Fibroblast of the aortic adventitia (primary cell): Measurements from ENCODE around the gene PEX11G. TPM values are rescaled to one million over a fixed set of nuclear protein-coding genes. Genes with fewer than 3 reads are reported as not detected.
"Not testable (repeated sequence)": the region's sequence is repeated elsewhere in the genome, so short reads cannot be mapped to it uniquely, and the experiment has no call there.

Experiments
- DNase-seq: peaks from one replicate; pipeline ENCODE4 v3.0.0-alpha.2; 2010; ENCODE audit warnings: low read depth
- H3K4me3 ChIP-seq: 2 replicates; pipeline ENCODE4 v1.5.1; 2011; ENCODE audit warnings: low read depth, mild to moderate bottlenecking, control low read depth, low read length, moderate library complexity
- CTCF ChIP-seq: IDR thresholded peaks from 2 replicates; pipeline ENCODE4 v1.5.1; 2011; ENCODE audit warnings: mild to moderate bottlenecking, low read length, control low read depth, inconsistent platforms; ENCODE audit not compliant: insufficient read depth
- total RNA-seq: library from RNA; depleted of rRNA; stranded (reverse); fragments of >200 nt; gene quantifications from 2 replicates; pipeline ENCODE4 v1.2.3, GENCODE V29; 2012; ENCODE audit warnings: low replicate concordance

Gene PEX11G
- total RNA-seq, 1 donor: 1.6 TPM

GRCh38 chr19:7435586-7435985 lies 53.2 kb downstream of the PEX11G start:
- no peak for DNase-seq
- no peak for TF ChIP-seq CTCF
- no peak overlapping the region for H3K4me3 ChIP-seq

- DNase-seq: no peak
- no peak for TF ChIP-seq CTCF
- H3K4me3 ChIP-seq: no peak overlapping the region
Measured at GRCh38 chr19:7434391-7434790, 54.4 kb downstream of the PEX11G start.

GRCh38 chr19:7433456-7433855 lies 55.4 kb downstream of the PEX11G start:
- H3K4me3 ChIP-seq, DNase-seq: not testable (repeated sequence)

- no peak for DNase-seq
- H3K4me3 ChIP-seq: no peak overlapping the region
- TF ChIP-seq CTCF: no peak
Measured at GRCh38 chr19:7429638-7430282, 59.1 kb downstream of the PEX11G start.

- no peak for TF ChIP-seq CTCF
- no peak overlapping the region for H3K4me3 ChIP-seq
- no peak for DNase-seq
Measured at GRCh38 chr19:7428651-7429113, 60.2 kb downstream of the PEX11G start.

- no peak overlapping the region for H3K4me3 ChIP-seq
- peak; percentile 43 for DNase-seq
- no peak for TF ChIP-seq CTCF
Measured at GRCh38 chr19:7427944-7428343, 60.9 kb downstream of the PEX11G start.

- DNase-seq: no peak
- TF ChIP-seq CTCF: no peak
- H3K4me3 ChIP-seq: no peak overlapping the region
Measured at GRCh38 chr19:7426986-7427385, 61.8 kb downstream of the PEX11G start.

Other genes with a start within 250 kb of the PEX11G start
- gene INSR, start 194.6 kb downstream of the PEX11G start, total RNA-seq: 13.2 and 30.3 TPM in 2 replicates
- 21.2 and 22.3 TPM in 2 replicates for gene ARHGEF18, start 140.1 kb downstream of the PEX11G start, total RNA-seq
- 33.9 and 113 TPM in 2 replicates for gene ZNF358, start 27.1 kb upstream of the PEX11G start, total RNA-seq
- gene MCOLN1, start 33.6 kb upstream of the PEX11G start, total RNA-seq: 12.0 and 17.3 TPM in 2 replicates
- gene PNPLA6, start 46.7 kb upstream of the PEX11G start, total RNA-seq: 67.8 and 123 TPM in 2 replicates
- gene CAMSAP3, start 106.8 kb upstream of the PEX11G start, total RNA-seq: not detected in 2 replicates
- gene XAB2, start 140.5 kb upstream of the PEX11G start, total RNA-seq: 26.9 and 30.5 TPM in 2 replicates
- gene PET100, start 140.8 kb upstream of the PEX11G start, total RNA-seq: 7.1 and 35.2 TPM in 2 replicates
- not detected in 2 replicates for gene PCP2, start 144.7 kb upstream of the PEX11G start, total RNA-seq
- gene STXBP2, start 148.1 kb upstream of the PEX11G start, total RNA-seq: 0.90 and 2.8 TPM in 2 replicates
- not detected in 2 replicates for gene RETN, start 180.0 kb upstream of the PEX11G start, total RNA-seq
- gene MCEMP1, start 188.1 kb upstream of the PEX11G start, total RNA-seq: not detected in 2 replicates
- 26.3 and 38.8 TPM in 2 replicates for gene TRAPPC5, start 191.8 kb upstream of the PEX11G start, total RNA-seq
- not detected in 2 replicates for gene FCER2, start 213.1 kb upstream of the PEX11G start, total RNA-seq
- gene CLEC4G, start 243.1 kb upstream of the PEX11G start, total RNA-seq: not detected in 2 replicates